ENCODE results near the gene MIER1.

The MIER1 gene

DNA sequence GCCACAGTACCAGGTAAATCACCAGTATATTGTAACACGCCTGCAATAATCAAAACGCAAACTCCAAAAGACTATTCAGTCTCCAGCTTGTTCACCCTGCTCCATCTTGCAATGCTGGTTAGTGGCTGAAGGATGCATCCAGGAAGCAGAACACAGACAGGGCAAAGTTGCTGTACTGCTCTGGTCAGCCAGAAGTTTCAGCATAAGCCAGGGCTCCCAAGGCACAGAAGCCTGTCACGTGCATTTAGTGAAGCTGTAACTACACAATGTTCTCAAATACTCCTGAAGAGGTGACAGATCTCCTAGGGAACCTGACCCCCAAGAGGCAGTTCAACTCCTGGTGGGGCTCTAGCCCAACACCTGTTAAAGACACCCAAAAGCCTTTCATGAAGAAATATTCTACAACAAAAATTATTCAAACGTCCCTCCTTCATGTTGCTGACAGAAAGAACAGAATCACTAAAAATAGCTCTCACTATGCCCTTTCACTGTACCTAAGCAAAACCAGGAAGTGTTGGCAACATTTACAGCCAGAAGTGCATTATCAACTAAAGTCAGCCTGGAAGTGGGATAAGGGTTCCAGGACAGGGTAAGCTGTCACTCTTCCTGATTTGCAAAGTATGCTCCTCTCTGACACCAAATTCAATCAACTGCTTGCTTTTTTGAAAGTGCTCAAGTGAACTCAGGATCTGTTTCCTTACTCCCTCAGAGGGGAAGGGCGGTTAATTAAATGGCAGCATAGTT, 77.1 kb downstream of the MIER1 start:
- no peak for DNase-seq

- DNase-seq: no peak
These were observed 79.4 kb downstream of the MIER1 start for GRCh38 chr1:67004176-67004575.

GRCh38 chr1:67005068-67005467, 80.3 kb downstream of the MIER1 start:
- no peak for DNase-seq

DNA sequence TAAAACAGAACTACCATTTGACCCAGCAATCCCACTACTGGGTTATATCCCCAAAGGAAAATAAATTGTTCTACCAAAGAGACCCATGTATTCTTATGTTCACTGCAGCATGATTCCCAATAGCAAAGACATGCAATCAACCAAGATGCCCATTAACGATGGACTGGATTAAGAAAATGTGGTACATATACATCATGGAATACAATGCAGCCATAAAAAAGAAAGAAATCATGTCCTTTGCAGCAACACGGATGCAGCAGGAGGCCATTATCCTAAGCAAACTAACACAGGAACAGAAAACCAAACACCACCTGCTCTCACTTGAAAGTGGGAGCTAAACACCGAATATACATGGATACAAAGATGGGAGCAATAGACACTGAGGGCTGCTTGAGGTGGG, 85.0 kb downstream of the MIER1 start:
- no peak for DNase-seq

DNA sequence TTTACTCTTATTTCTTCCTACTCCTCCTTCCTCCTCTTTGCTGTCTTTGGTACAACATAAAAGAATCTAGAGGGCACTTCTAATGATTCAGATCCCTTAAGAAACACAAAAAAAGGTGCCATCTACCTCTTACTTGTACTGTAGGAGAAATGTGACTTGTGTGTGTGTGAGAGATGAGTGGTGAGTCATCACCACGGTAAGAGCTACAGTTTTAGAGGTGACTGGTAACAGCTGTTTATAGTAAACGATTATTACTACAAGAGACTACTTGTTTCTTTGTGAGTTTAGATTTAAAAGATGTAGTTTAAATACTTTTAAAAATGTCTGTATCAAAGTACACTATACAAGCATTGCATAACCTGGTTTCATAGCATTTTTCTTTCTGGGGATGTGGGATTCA, 88.8 kb downstream of the MIER1 start:
- DNase-seq: no peak

- no peak for DNase-seq
These were observed 93.8 kb downstream of the MIER1 start for GRCh38 chr1:67018574-67018973.

DNA sequence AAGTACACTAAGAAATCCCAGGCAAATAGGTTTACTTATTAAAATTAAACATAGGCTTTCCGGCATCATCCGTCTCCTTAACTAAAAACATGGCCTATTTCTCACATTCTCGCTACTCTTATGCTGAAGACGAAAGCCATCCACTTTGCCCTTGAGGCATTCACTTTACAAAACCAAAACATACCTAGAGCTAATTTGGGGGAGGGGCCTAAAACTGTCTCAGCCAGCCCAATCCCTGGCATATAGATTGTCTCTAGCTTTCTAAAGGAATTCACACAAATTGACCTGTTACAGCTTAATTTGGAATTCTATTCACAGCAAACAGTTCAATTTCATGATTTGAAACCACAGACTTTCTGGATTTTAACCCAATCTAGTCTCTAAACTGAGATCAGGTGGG, 94.3 kb downstream of the MIER1 start:
- DNase-seq: no peak

DNA sequence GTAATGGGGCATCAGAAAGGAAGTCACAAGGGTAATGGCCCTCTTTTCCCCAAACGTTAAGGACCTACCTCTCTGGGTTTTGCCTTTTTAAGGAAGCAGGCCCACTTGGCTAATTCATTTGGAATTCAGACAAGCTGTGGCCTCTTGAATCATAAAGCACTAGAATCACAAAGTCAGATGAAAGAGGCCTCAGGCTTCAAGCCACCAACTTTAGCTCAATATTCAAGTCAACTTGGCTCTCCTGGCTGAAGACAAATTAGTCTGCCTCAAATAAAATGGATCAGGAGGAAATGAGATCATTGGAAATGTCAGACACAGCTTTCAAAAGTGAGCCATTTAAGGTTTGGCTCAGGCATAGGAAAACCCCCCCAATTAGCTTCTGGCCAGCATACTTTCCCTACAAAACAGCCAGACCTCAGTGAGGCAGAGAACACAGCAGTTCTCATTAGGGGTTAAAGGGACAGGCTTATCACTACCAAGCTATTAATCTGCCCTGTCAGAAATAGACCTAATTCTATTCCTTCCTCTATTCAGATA, 94.9 kb downstream of the MIER1 start:
- DNase-seq: no peak

DNA sequence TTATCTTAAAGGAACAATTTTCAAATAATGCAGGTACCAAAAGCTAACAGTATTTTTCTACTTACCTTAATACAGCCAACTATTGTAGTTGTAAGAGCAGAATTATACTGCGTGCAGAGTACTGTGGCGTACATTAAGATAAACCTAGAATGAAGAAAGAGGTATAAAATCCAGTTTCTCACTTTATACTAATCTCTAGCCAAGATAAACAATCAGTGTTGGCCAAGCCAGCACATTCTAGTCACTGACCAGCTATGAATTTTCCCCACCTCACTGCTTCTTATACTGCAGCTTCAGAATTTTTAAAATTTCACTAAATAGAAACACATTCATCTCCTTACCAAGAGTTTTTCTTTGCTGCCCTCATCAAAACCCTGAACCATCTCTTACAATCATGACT, 95.5 kb downstream of the MIER1 start:
- no peak for DNase-seq

DNA sequence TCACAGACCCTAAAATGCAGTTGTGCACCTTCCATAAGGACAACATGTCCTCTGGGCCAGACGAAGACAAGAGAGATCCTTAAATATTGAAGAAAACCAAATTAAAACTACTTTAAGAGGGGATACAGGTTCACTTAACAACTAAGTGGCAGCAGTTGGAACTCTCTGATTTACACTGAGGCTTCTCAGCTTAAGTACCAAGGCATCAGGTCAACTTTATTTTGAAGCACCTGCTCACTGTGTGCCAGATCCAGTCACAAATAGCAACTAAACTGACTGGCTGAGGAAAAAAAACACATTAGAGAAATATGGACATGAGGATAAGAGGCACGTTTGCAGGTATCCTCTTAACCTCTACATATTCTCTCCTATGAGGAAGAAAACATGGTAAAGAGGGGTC, 96.0 kb downstream of the MIER1 start:
- no peak for DNase-seq

- no peak for DNase-seq
These were observed 104.7 kb downstream of the MIER1 start for GRCh38 chr1:67029472-67029871.

- no peak for DNase-seq
These were observed 106.5 kb downstream of the MIER1 start for GRCh38 chr1:67031121-67031858.

DNA sequence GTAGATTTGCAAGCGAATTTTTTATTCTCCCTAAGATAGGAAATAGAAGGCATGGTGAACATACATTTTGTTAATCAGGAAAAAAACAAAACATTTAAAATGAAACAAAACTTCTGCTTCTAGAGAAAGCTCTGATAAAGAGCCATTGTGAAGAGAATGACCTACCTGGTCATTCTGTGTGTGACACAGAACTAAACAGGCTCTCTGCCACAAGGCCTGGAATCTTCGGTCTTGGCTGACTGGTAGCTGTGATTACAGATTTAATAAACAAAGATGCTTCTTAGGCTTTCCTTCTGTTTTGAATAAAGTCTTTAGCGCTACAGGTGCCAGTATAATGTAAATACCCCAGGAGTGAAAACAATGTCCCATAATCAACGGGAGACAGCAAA, 107.1 kb downstream of the MIER1 start:
- no peak for DNase-seq
